Measurements from ENCODE around the gene PNPLA2.

The PNPLA2 gene

GRCh38 chr11:828506-829175 lies 9.9 kb downstream of the PNPLA2 start:
- Histone ChIP-seq H3K9me3 (ENCODE audit: control insufficient read depth, low read length) (no peaks in the 10 kb centered on the region), H3K36me3 (ENCODE audit: control insufficient read depth, insufficient read depth, low read length) (no peaks in the 10 kb centered on the region), H3K27ac (no peak overlapping the region), H2AFZ (no peak overlapping the region), H3K9ac (no peak overlapping the region), H3K27me3 (ENCODE audit: control insufficient read depth, insufficient read depth, low read length) (no peaks in the 10 kb centered on the region), H3K79me2 (no peaks in the 10 kb centered on the region), H3K4me3 (ENCODE audit: low read depth, low read length) (no peak overlapping the region), H3K4me2 (ENCODE audit: low read length) (no peak overlapping the region), H3K4me1 (peaks cover 2% of the 10 kb centered on the region)
- TF ChIP-seq CTCF (IDR thresholded peaks at IDR 0.05), result no peak

- Histone ChIP-seq H3K27ac (no peak overlapping the region), H3K27me3 (ENCODE audit: control insufficient read depth, insufficient read depth, low read length) (no peaks in the 10 kb centered on the region), H3K4me1 (peaks cover 2% of the 10 kb centered on the region), H2AFZ (no peak overlapping the region), H3K4me2 (ENCODE audit: low read length) (peak overlapping the region; percentile 57), H3K36me3 (ENCODE audit: control insufficient read depth, insufficient read depth, low read length) (no peaks in the 10 kb centered on the region), H3K9me3 (ENCODE audit: control insufficient read depth, low read length) (no peaks in the 10 kb centered on the region), H3K79me2 (no peaks in the 10 kb centered on the region), H3K9ac (no peak overlapping the region), H3K4me3 (ENCODE audit: low read depth, low read length) (peak overlapping the region; percentile 22)
- TF ChIP-seq CTCF (IDR thresholded peaks at IDR 0.05), result no peak
These were observed 10.6 kb downstream of the PNPLA2 start for GRCh38 chr11:829176-829846.

DNA sequence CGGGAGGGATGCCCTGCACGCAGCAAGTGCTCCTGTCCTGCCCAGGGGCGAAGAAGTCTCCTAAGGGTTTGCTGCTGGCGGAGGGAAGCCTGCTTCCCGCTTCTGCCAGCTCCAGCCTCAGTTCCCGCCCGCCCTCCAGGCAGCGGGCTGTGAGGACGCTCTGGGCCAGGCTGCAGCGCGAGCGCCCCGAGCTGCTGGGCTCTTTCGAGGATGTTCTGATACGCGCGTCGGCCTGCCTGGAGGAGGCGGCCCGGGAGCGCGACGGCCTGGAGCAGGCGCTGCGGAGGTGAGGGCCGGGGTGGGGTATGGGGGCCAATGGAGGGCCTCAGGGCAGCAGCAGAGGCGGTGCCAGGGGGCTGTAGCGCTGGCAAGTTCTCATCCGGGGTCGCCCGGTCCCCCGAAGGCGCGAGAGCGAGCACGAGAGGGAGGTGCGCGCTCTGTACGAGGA lies 11.2 kb downstream of the PNPLA2 start:
- H3K9me3 ChIP-seq (ENCODE audit: control insufficient read depth, low read length), result no peaks in the 10 kb centered on the region
- TF ChIP-seq CTCF (IDR thresholded peaks at IDR 0.05), result no peak
- peak overlapping the region; percentile 57 for H3K4me2 ChIP-seq (ENCODE audit: low read length)
- H3K4me3 ChIP-seq (ENCODE audit: low read depth, low read length), result peak overlapping the region; percentile 22
- no peak overlapping the region for H3K27ac ChIP-seq
- no peak overlapping the region for H3K9ac ChIP-seq
- no peaks in the 10 kb centered on the region for H3K79me2 ChIP-seq
- peak overlapping the region; percentile 3 for H2AFZ ChIP-seq
- no peaks in the 10 kb centered on the region for H3K36me3 ChIP-seq (ENCODE audit: control insufficient read depth, insufficient read depth, low read length)
- no peaks in the 10 kb centered on the region for H3K27me3 ChIP-seq (ENCODE audit: control insufficient read depth, insufficient read depth, low read length)
- H3K4me1 ChIP-seq, result peaks cover 2% of the 10 kb centered on the region

GRCh38 chr11:830295-831117 lies 11.8 kb downstream of the PNPLA2 start:
- Histone ChIP-seq H3K9ac (no peak overlapping the region), H3K27me3 (ENCODE audit: control insufficient read depth, insufficient read depth, low read length) (no peaks in the 10 kb centered on the region), H3K36me3 (ENCODE audit: control insufficient read depth, insufficient read depth, low read length) (no peaks in the 10 kb centered on the region), H3K4me3 (ENCODE audit: low read depth, low read length) (peak overlapping the region; percentile 25), H3K4me2 (ENCODE audit: low read length) (peak overlapping the region; percentile 57), H3K4me1 (peaks cover 2% of the 10 kb centered on the region), H3K27ac (no peak overlapping the region), H2AFZ (peak overlapping the region; percentile 38), H3K9me3 (ENCODE audit: control insufficient read depth, low read length) (no peaks in the 10 kb centered on the region), H3K79me2 (no peaks in the 10 kb centered on the region)
- TF ChIP-seq CTCF (IDR thresholded peaks at IDR 0.05), result no peak
